Neural cell (in vitro differentiated cells): ENCODE measurements around the gene LPIN1. TPM values are rescaled to one million over a fixed set of nuclear protein-coding genes. Genes with fewer than 3 reads are reported as not detected.

Experiments used
- H2AFZ ChIP-seq: fragments of 200-600, 300-800 bp; sonication (generic), shearing (Covaris generic); 2 replicates; pipeline ENCODE4 v1.6.0; 2014; ENCODE audit warnings: low read depth, mild to moderate bottlenecking, antibody characterized with exemption, low read length, moderate library complexity
- H3F3A ChIP-seq: fragments of 200-600 bp; shearing (Covaris generic); 2 replicates; pipeline ENCODE4 v1.6.1; 2016; ENCODE audit warnings: mild to moderate bottlenecking, moderate library complexity, mixed read lengths, antibody characterized with exemption, low read length; ENCODE audit not compliant: insufficient read depth, poor library complexity, severe bottlenecking
- H3K27ac ChIP-seq: fragments of 200-600, 300-800 bp; sonication (generic), shearing (Covaris generic); 2 replicates; pipeline ENCODE4 v1.5.1; 2014; ENCODE audit warnings: mild to moderate bottlenecking, low read length, moderate library complexity
- H3K27me3 ChIP-seq: fragments of 300-800, 200-600 bp; sonication (generic), shearing (Covaris generic); 2 replicates; pipeline ENCODE4 v1.6.0; 2014; ENCODE audit warnings: mild to moderate bottlenecking, low read depth, low read length, moderate library complexity; ENCODE audit not compliant: insufficient read depth
- H3K36me3 ChIP-seq: fragments of 300-800, 200-600 bp; sonication (generic), shearing (Covaris generic); 2 replicates; pipeline ENCODE4 v1.5.1; 2014; ENCODE audit warnings: mild to moderate bottlenecking, antibody characterized with exemption, low read length, moderate library complexity; ENCODE audit not compliant: insufficient read depth
- H3K4me2 ChIP-seq: fragments of 300-800, 200-600 bp; sonication (generic), shearing (Covaris generic); 2 replicates; pipeline ENCODE4 v1.6.0; 2014; ENCODE audit warnings: mild to moderate bottlenecking, low read length
- H3K4me3 ChIP-seq: fragments of 300-800, 200-600 bp; sonication (generic), shearing (Covaris generic); 2 replicates; pipeline ENCODE4 v1.5.1; 2014; ENCODE audit warnings: mild to moderate bottlenecking, low read length, moderate library complexity
- H3K79me2 ChIP-seq: fragments of 200-600 bp; shearing (Covaris generic); replicated peaks from 2 replicates; pipeline ENCODE4 v1.6.0; 2014; ENCODE audit warnings: mild to moderate bottlenecking, low read length, moderate library complexity; ENCODE audit not compliant: insufficient read depth
- H3K9ac ChIP-seq: fragments of 300-800, 200-600 bp; sonication (generic), shearing (Covaris generic); 2 replicates; pipeline ENCODE4 v1.6.1; 2016; ENCODE audit warnings: mild to moderate bottlenecking, low read length, mixed read lengths
- H3K9me2 ChIP-seq: fragments of 200-600 bp; shearing (Covaris generic); 2 replicates; pipeline ENCODE4 v1.6.1; 2016; ENCODE audit warnings: mild to moderate bottlenecking, low read length, mixed read lengths; ENCODE audit not compliant: insufficient read depth
- H3K9me3 ChIP-seq: fragments of 200-600, 300-800 bp; sonication (generic), shearing (Covaris generic); 2 replicates; pipeline ENCODE4 v1.6.1; 2016; ENCODE audit warnings: mild to moderate bottlenecking, mixed run types, low read length, moderate library complexity, mixed read lengths
- H4K20me1 ChIP-seq: fragments of 200-600 bp; shearing (Covaris generic); 2 replicates; pipeline ENCODE4 v1.6.1; 2016; ENCODE audit warnings: mild to moderate bottlenecking, mixed run types; ENCODE audit not compliant: insufficient read depth
- EP300 ChIP-seq: fragments of 450-650 bp; conservative IDR thresholded peaks from 2 replicates; pipeline ENCODE4 v1.6.1; 2014; ENCODE audit warnings: antibody characterized with exemption, mild to moderate bottlenecking, moderate library complexity; ENCODE audit not compliant: poor library complexity, severe bottlenecking
- EZH2 ChIP-seq: fragments of 200-600, 300-800 bp; shearing (Covaris generic), sonication (generic); IDR thresholded peaks from 2 replicates; pipeline ENCODE4 v1.6.1; 2014; ENCODE audit warnings: antibody characterized with exemption, low read length, borderline replicate concordance, mild to moderate bottlenecking; ENCODE audit not compliant: insufficient read depth, poor library complexity, severe bottlenecking
- MXI1 ChIP-seq: fragments of 450-650 bp; conservative IDR thresholded peaks from 2 replicates; pipeline ENCODE4 v1.6.1; 2014; ENCODE audit warnings: antibody characterized with exemption, mild to moderate bottlenecking; ENCODE audit not compliant: poor library complexity, severe bottlenecking
- POLR2AphosphoS5 ChIP-seq: IDR thresholded peaks from 2 replicates; pipeline ENCODE4 v1.6.1; 2012
- RAD21 ChIP-seq: fragments of 450-650 bp; conservative IDR thresholded peaks from 2 replicates; pipeline ENCODE4 v1.6.1; 2014; ENCODE audit warnings: antibody characterized with exemption, mild to moderate bottlenecking, moderate library complexity
- SMC3 ChIP-seq: fragments of 450-650 bp; conservative IDR thresholded peaks from 2 replicates; pipeline ENCODE4 v1.6.1; 2014; ENCODE audit warnings: antibody characterized with exemption, mild to moderate bottlenecking, moderate library complexity; ENCODE audit not compliant: poor library complexity
- TAF1 ChIP-seq: IDR thresholded peaks from 2 replicates; pipeline ENCODE4 v1.6.1; 2012; ENCODE audit warnings: low read depth
- polyA plus RNA-seq: library from polyadenylated mRNA; depleted of rRNA; stranded (reverse); fragments of >200 nt; gene quantifications from 2 replicates; pipeline ENCODE4 v1.2.3, GENCODE V29; 2014
- TF ChIP-seq, protein P1 (sequence below): IDR thresholded peaks from 2 replicates; pipeline ENCODE4 v1.6.1; 2012; ENCODE audit warnings: borderline replicate concordance
- TF ChIP-seq, protein P2 (sequence below): fragments of 450-650 bp; IDR thresholded peaks from 2 replicates; pipeline ENCODE4 v1.5.1; 2014; ENCODE audit warnings: antibody characterized with exemption, mild to moderate bottlenecking, moderate library complexity; ENCODE audit not compliant: poor library complexity, severe bottlenecking

Gene LPIN1
- polyA plus RNA-seq, 1 donor from 2014 or later: 47.5 TPM

DNA sequence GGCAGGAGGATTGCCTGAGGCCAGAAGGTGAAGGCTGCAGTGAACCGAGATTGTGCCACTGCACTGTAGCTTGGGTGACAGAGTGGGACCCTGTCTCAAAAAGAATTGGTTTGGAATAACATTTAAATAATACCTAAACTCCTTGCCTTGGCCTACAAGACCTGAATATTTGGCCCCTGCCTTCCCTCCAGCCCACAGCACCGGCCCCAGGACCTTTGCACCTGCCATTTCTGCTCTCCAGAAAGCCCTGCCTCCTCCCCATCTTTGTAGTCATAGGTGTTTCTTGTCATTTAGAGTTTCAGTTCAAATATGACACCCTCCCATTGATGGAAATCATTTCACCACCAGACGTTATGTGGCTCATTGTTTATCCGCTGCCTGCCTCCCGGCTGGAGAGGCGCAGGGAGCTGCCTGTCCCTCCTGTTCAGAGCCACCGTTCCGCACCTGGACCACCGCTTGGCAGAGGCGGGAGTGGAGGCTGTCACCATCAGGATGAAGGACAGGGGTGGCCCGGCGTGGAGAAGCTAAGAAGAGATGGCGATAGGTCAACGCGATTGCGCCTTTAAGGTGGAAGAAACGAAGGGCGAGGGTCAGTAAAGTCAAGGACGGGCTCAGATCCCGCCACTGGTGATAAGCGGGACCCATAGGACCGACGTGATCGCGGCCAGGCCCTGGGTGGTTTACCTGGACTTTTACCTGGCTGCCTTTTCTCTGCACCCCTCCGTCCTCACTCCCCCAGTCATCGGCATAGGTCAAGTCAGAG, 638 bp upstream of the LPIN1 start:
- Histone ChIP-seq H3K27me3 (no peaks in the 10 kb centered on the region), H3K9ac (peak overlapping the region; percentile 93), H3K27ac (no peak overlapping the region), H3K4me3 (peak overlapping the region; percentile 95), H2AFZ (no peak overlapping the region), H3K9me2 (no peaks in the 10 kb centered on the region), H3K36me3 (no peaks in the 10 kb centered on the region), H3K9me3 (no peaks in the 10 kb centered on the region), H3K4me2 (no peak overlapping the region), H3F3A (no peaks in the 10 kb centered on the region), H4K20me1 (no peaks in the 10 kb centered on the region), H3K79me2 (peaks cover 30% of the 10 kb centered on the region)
- TF ChIP-seq TAF1 (no peak), MXI1 (no peak), SMC3 (no peak)

DNA sequence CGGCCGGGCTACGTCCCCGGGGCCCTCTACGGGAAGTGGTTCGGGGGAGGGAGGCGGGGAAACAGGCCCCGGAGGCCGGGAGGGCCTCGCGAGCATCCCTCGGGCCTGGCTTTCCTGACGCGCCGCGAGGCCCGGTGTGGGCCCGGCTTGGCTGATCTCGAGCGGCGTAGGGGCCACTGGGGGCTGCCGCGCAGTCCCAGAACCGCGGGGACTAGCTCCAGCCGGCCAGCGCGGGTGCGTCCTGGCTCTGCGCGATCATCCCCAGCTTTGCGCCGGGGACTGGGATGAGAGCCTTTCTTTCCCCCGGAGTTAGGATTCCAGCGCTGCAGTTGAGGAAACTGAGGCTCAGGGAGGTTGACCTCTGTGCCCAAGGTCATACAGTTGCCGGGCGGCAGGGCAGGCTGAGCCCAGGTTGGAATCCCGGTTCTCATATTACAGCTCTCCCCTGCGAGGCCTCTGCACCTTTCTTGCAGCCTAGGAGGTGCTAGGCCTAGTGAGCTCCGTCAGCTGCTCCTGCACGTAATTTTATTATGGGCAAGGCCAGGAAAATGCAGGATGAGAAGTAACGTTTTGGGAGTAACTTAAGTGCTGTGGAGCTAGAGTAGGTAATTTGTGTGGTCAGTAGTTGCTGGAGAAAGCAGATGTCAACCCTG, 501 bp downstream of the LPIN1 start:
- H3K9me3 ChIP-seq: no peaks in the 10 kb centered on the region
- H3K27ac ChIP-seq: peak overlapping the region; percentile 83
- no peaks in the 10 kb centered on the region for H3K36me3 ChIP-seq
- no peaks in the 10 kb centered on the region for H3K9me2 ChIP-seq
- H3K9ac ChIP-seq: peak overlapping the region; percentile 93
- no peaks in the 10 kb centered on the region for H3K27me3 ChIP-seq
- H3K4me3 ChIP-seq: peak overlapping the region; percentile 95
- H3F3A ChIP-seq: no peaks in the 10 kb centered on the region
- H3K4me2 ChIP-seq: peak overlapping the region; percentile 97
- TF ChIP-seq, protein P1, sequence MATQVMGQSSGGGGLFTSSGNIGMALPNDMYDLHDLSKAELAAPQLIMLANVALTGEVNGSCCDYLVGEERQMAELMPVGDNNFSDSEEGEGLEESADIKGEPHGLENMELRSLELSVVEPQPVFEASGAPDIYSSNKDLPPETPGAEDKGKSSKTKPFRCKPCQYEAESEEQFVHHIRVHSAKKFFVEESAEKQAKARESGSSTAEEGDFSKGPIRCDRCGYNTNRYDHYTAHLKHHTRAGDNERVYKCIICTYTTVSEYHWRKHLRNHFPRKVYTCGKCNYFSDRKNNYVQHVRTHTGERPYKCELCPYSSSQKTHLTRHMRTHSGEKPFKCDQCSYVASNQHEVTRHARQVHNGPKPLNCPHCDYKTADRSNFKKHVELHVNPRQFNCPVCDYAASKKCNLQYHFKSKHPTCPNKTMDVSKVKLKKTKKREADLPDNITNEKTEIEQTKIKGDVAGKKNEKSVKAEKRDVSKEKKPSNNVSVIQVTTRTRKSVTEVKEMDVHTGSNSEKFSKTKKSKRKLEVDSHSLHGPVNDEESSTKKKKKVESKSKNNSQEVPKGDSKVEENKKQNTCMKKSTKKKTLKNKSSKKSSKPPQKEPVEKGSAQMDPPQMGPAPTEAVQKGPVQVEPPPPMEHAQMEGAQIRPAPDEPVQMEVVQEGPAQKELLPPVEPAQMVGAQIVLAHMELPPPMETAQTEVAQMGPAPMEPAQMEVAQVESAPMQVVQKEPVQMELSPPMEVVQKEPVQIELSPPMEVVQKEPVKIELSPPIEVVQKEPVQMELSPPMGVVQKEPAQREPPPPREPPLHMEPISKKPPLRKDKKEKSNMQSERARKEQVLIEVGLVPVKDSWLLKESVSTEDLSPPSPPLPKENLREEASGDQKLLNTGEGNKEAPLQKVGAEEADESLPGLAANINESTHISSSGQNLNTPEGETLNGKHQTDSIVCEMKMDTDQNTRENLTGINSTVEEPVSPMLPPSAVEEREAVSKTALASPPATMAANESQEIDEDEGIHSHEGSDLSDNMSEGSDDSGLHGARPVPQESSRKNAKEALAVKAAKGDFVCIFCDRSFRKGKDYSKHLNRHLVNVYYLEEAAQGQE: peak; percentile 65
- peak; percentile 17 for TF ChIP-seq POLR2AphosphoS5
- no peak for TF ChIP-seq MXI1
- TF ChIP-seq, protein P2, sequence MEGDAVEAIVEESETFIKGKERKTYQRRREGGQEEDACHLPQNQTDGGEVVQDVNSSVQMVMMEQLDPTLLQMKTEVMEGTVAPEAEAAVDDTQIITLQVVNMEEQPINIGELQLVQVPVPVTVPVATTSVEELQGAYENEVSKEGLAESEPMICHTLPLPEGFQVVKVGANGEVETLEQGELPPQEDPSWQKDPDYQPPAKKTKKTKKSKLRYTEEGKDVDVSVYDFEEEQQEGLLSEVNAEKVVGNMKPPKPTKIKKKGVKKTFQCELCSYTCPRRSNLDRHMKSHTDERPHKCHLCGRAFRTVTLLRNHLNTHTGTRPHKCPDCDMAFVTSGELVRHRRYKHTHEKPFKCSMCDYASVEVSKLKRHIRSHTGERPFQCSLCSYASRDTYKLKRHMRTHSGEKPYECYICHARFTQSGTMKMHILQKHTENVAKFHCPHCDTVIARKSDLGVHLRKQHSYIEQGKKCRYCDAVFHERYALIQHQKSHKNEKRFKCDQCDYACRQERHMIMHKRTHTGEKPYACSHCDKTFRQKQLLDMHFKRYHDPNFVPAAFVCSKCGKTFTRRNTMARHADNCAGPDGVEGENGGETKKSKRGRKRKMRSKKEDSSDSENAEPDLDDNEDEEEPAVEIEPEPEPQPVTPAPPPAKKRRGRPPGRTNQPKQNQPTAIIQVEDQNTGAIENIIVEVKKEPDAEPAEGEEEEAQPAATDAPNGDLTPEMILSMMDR: no peak
- no peak for TF ChIP-seq SMC3
- TF ChIP-seq EZH2: no peak
- TF ChIP-seq EP300: no peak
- no peak for TF ChIP-seq TAF1
- TF ChIP-seq RAD21: no peak
- peaks cover 37% of the 10 kb centered on the region for H3K79me2 ChIP-seq
- H4K20me1 ChIP-seq: no peaks in the 10 kb centered on the region
- H2AFZ ChIP-seq: peak overlapping the region; percentile 94
